K562 treated with DMSO at 1 percent for 24 hours (cell line): ENCODE results near the gene SLFN12. TPM values are rescaled to one million over a fixed set of nuclear protein-coding genes. Genes with fewer than 3 reads are reported as not detected.

Experiments
- total RNA-seq: library from RNA; unstranded; fragments of 300-600 nt; gene quantifications from 2 replicates; pipeline ENCODE4 v1.2.3, GENCODE V29; 2022; ENCODE audit warnings: low read depth; ENCODE audit not compliant: insufficient read depth

The SLFN12 gene
- 0.51 and 1.3 TPM in 2 replicates for total RNA-seq

DNA sequence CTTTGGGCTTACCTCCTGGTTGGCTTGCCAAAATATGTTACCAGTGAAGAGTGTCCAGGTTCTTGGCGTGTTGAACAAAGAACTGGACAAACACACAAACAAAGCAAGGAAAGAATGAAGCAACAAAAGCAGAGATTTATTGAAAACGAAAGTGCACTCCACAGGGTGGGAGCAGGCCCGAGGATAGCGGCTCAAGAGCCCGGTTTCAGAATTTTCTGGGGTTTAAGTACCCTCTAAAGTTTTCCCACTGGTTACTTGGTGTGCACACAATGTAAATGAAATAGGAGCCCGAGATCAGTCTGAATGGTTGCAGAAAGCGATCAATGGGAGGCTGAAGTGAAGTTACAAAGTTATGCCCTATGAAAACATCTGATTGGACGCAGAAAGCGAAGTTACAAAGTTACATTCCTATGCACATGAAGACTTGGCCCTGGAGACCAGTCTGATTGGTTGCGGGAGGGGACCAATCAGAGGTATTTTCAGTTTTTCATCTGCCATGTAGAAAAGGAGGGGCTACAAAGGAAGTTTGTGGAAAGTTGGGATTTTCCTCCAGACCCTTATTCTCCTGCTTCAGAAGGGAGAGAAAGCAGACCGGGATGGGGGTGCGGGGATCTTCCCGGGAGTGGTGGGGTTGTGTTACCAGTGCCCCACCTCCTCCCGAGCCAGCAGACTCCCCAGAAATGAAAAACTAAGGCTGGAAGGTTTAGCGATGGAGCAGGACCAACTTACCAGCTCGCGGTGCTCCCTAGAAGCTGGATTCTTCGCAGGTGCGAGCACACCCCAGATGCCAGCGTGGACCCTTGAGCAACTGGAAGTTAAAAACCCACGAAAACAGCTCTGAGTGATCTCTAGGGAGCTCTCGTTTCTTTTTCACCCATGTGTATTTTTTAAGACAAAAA, at the start of gene SLFN12:
TSS of gene SLFN12 (minus strand) at position 325 of the 899 bp plus-strand sequence. CDS start 9,472 bp downstream, outside the sequence.

DNA sequence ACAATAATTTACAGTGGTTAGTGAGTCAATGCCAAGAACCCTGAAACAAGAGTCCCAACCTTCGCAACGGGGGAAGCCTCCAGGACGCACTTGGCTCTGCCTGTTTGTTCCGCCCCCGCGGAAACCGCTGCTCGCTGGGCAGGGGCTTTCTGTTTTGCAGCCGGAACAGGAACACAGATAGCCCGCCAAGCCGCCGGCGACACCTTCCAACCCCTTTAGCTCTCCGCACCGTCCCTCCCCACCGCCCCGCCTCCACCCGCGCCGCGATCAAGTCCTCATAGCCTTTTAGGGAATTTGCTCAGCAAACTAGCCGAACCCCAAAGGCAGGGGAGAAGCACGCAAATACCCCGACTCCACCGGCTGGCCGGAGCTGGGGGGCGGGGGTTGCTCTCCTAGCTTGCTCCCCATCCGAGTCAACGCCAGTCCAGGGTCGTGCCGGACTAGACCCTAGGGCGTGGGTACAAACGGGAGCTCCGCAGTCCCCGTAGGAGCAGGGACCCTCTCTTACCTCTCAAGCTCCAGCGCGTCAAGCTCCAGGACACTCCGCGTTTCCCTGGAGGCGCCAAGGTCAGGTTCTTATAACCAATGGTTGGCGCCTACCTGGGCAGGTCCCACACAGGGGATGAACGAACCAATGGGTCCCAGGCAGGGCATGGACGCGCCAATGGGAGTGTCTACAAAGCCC, 16.1 kb upstream of the SLFN12 start, which contains the start of gene SLFN13:
TSS of gene SLFN13 (minus strand) at position 553 of the 685 bp plus-strand sequence. CDS start 3,086 bp downstream, outside the sequence.

DNA sequence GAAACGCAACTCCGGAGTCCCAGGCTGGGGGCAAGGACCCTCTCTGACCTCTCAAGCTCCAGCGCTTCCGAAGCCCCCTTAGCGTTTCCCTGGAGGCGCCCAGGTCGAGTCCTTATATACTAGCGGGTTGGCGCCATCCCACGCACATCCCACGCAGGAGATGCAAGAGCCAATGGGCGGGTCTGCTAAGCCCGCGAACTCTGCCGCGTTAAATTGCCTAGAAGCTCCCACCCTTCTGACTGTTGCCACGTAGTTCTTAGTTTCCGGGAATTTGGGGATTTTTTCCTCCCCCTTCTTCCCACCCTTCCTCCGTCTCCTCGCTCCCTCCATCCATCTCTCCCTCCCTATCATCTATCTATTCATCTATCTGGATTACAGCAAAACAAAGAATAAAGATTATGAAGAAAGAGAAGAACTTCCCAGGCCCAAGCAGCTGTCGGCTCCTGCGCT, 58.7 kb downstream of the SLFN12 start, which contains the start of gene SLFN11:
TSS of gene SLFN11 (minus strand) at position 88 of the 450 bp plus-strand sequence. CDS start 9,814 bp downstream, outside the sequence.

Other genes with a start within 250 kb of the SLFN12 start
- gene SLC35G3, start 238.1 kb downstream of the SLFN12 start, total RNA-seq, result not detected in 2 replicates
- 2.2 and 2.7 TPM in 2 replicates for gene SLFN5, start 189.4 kb downstream of the SLFN12 start, total RNA-seq
- gene SLFN11, start 58.9 kb downstream of the SLFN12 start, total RNA-seq, result 0.14 TPM in 1 of 2 replicates, not detected in the other
- gene SLFN13, start 16.3 kb upstream of the SLFN12 start, total RNA-seq, result 0.95 and 1.4 TPM in 2 replicates
- 1.2 and 1.3 TPM in 2 replicates for gene SLFN12L, start 105.2 kb upstream of the SLFN12 start, total RNA-seq
- gene SLFN14, start 128.3 kb upstream of the SLFN12 start, total RNA-seq, result 2.2 and 2.9 TPM in 2 replicates
- gene PEX12, start 146.1 kb upstream of the SLFN12 start, total RNA-seq, result 8.6 and 8.8 TPM in 2 replicates
- gene AP2B1, start 154.8 kb upstream of the SLFN12 start, total RNA-seq, result 93.4 and 98.6 TPM in 2 replicates